RWPE2 (cell line): ENCODE measurements around the gene SH3GL2.

Experiments used
- ATAC-seq: fragments of 200-7000 bp; cut with Tn5 transposase; 3 replicates; pipeline ENCODE4 v1.9.1; 2021; ENCODE audit warnings: low read depth
- DNase-seq: peaks from one replicate; pipeline ENCODE4 v3.0.0-alpha.2; 2020; ENCODE audit warnings: low spot score
- H3K27ac ChIP-seq: fragments of 450-650 bp; 2 replicates; pipeline ENCODE4 v1.5.1; 2017; ENCODE audit warnings: mild to moderate bottlenecking; ENCODE audit not compliant: poor library complexity, severe bottlenecking
- H3K27me3 ChIP-seq: fragments of 250-450 bp; sonication (Bioruptor Pico); 2 replicates; pipeline ENCODE4 v1.5.1; 2021; ENCODE audit warnings: mild to moderate bottlenecking, moderate library complexity; ENCODE audit not compliant: insufficient read depth, poor library complexity, severe bottlenecking
- H3K36me3 ChIP-seq: fragments of 250-450 bp; sonication (Bioruptor Pico); 2 replicates; pipeline ENCODE4 v1.5.1; 2020; ENCODE audit warnings: low read depth, mild to moderate bottlenecking, moderate library complexity
- H3K4me1 ChIP-seq: fragments of 250-450 bp; sonication (Bioruptor Pico); 2 replicates; pipeline ENCODE4 v1.5.1; 2021; ENCODE audit warnings: mild to moderate bottlenecking, moderate library complexity; ENCODE audit not compliant: insufficient read depth, poor library complexity, severe bottlenecking
- H3K4me3 ChIP-seq: fragments of 250-450 bp; sonication (Bioruptor Pico); 2 replicates; pipeline ENCODE4 v1.5.1; 2021; ENCODE audit warnings: mild to moderate bottlenecking, moderate library complexity; ENCODE audit not compliant: severe bottlenecking
- H3K9me3 ChIP-seq: fragments of 250-450 bp; sonication (Bioruptor Pico); 2 replicates; pipeline ENCODE4 v1.5.1; 2021; ENCODE audit warnings: mild to moderate bottlenecking, moderate library complexity; ENCODE audit not compliant: severe bottlenecking
- TF ChIP-seq, protein P1 (sequence below): fragments of 450-650 bp; IDR thresholded peaks from one replicate; pipeline ENCODE4 v1.5.1; 2017; ENCODE audit warnings: mild to moderate bottlenecking, moderate library complexity; ENCODE audit not compliant: poor library complexity, severe bottlenecking

SH3GL2 gene

DNA sequence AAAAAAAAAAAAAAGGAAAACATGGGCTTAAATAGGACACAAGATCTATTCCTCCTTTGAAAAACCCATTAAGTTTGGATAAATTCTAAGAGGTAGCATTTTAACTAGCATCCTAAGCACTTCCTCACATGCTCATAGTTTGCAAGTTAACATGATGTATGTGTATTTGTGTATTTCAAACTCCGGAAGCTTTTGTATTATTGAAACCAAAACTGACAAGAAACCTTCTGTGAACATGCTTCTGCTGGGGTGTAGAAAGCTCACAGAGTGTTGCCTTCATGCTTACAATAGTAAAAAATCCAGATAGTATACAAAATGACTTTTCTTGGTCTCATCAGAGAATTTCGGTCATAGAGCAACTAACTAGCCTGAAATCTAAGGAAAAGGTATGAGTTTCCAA, 103.8 kb downstream of the SH3GL2 start:
- no peaks in the 10 kb centered on the region for H3K27me3 ChIP-seq
- H3K4me3 ChIP-seq: no peak overlapping the region

DNA sequence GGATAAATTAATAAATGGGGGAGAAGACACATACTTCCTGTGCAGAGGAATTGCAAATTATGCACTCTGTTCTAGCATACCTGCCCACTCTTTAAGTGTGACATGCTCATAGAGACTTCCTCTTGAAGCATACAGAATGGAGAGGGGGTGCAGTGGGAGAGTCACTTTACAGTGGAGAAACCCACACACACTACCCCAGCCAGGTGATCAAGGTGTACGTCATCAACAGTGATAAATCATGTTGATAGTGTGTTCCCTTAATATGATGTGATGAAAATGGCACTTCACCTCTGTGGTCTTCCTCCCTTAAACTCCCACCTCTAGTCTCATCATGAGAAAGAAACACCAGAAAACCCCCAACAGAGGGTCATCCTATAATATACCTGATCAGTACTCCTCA, 110.0 kb downstream of the SH3GL2 start:
- no peaks in the 10 kb centered on the region for H3K9me3 ChIP-seq
- DNase-seq (no peak), ATAC-seq (no peak)
- no peak overlapping the region for H3K27ac ChIP-seq
- TF ChIP-seq, protein P1, sequence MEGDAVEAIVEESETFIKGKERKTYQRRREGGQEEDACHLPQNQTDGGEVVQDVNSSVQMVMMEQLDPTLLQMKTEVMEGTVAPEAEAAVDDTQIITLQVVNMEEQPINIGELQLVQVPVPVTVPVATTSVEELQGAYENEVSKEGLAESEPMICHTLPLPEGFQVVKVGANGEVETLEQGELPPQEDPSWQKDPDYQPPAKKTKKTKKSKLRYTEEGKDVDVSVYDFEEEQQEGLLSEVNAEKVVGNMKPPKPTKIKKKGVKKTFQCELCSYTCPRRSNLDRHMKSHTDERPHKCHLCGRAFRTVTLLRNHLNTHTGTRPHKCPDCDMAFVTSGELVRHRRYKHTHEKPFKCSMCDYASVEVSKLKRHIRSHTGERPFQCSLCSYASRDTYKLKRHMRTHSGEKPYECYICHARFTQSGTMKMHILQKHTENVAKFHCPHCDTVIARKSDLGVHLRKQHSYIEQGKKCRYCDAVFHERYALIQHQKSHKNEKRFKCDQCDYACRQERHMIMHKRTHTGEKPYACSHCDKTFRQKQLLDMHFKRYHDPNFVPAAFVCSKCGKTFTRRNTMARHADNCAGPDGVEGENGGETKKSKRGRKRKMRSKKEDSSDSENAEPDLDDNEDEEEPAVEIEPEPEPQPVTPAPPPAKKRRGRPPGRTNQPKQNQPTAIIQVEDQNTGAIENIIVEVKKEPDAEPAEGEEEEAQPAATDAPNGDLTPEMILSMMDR: no peak
- no peak overlapping the region for H3K4me3 ChIP-seq
- no peaks in the 10 kb centered on the region for H3K4me1 ChIP-seq
- no peaks in the 10 kb centered on the region for H3K27me3 ChIP-seq
- no peaks in the 10 kb centered on the region for H3K36me3 ChIP-seq

More for the DNA sequence above, 103.8 kb downstream of the SH3GL2 start:
- Histone ChIP-seq H3K27ac (no peak overlapping the region), H3K4me1 (no peaks in the 10 kb centered on the region), H3K9me3 (no peaks in the 10 kb centered on the region), H3K36me3 (no peaks in the 10 kb centered on the region)
- TF ChIP-seq, protein P1: no peak
- no peak for ATAC-seq
- no peak for DNase-seq

DNA sequence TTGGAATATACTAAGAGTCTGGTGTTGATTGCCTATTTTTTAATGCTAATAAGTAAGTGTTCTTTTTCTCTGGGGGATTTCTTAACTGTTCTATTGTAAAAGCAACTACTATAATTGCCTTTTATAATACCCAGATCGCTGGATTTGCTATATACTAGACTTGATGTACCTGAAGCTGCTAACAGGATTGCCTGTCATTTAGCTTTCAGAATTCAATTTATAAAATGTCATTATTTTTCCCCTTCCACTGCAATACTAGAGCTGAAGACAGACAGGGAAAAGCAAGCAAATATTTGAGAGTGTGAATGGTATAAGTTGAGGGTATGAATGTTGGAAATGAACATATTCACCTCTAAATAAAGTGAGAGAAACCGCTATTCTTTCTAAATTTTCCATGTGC, 115.5 kb downstream of the SH3GL2 start:
- TF ChIP-seq, protein P1: no peak
- Histone ChIP-seq H3K27ac (no peak overlapping the region), H3K9me3 (no peaks in the 10 kb centered on the region), H3K27me3 (peaks cover 5% of the 10 kb centered on the region), H3K36me3 (no peaks in the 10 kb centered on the region), H3K4me1 (no peaks in the 10 kb centered on the region), H3K4me3 (no peak overlapping the region)
- no peak for DNase-seq
- no peak for ATAC-seq

DNA sequence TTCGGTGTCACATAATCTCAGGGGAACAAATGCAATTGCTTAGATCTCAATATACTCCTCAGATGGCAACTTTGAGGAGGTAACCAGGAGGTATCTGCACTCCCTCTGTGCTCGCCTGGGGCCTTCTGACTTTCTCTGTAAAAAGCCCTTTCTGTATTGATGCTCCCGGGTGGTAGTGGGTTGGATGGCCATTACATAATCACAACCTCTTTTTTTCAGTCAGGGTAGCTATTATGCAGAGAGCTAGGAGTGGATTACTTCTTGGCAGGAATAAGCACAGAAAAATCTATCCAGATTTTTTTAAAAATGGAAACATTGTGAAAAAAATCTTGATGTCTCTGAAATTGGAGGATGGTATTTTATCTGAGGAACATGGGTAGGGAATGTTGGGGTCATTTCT, 116.6 kb downstream of the SH3GL2 start:
- H3K9me3 ChIP-seq: no peaks in the 10 kb centered on the region
- H3K36me3 ChIP-seq: no peaks in the 10 kb centered on the region
- peaks cover 5% of the 10 kb centered on the region for H3K27me3 ChIP-seq
- TF ChIP-seq, protein P1: no peak
- DNase-seq (no peak), ATAC-seq (no peak)
- H3K4me3 ChIP-seq: no peak overlapping the region
- H3K4me1 ChIP-seq: no peaks in the 10 kb centered on the region
- H3K27ac ChIP-seq: no peak overlapping the region

DNA sequence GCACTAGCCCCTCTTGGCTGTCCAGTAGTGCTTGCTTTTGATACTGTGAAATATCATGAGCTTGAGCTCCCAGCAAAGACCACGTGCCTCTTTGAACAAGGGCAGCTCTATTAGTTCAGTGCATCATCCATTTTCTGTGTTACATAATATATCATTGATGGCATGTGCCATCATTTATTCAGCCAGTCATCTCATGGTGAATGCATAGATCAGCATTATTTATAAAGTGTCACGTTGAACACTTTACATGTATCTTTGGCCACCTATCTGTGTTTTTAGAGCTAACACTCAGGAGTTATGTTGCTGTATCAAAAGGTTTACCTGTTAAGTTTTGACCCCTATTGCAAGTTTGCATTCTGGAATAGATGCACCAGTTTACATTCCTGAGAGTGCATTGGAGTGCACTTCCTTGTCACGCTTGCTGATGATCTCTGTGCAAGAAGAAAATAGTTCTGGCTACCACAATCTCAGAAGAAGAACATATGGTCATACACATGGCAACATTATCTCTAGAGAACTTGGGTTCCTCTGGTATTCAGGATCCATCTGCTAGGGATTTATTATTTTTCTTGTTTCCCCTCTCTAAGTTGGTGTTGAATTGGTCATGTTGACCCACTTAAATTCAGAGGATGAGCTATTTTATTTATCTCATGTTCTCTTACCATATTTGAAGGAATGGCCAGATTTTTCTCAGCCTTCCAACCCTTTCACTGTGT, 120.9 kb downstream of the SH3GL2 start:
- no peak for DNase-seq

More for the DNA sequence above, 120.9 kb downstream of the SH3GL2 start:
- peaks cover 5% of the 10 kb centered on the region for H3K27me3 ChIP-seq
- no peaks in the 10 kb centered on the region for H3K36me3 ChIP-seq
- no peaks in the 10 kb centered on the region for H3K9me3 ChIP-seq
- no peak overlapping the region for H3K27ac ChIP-seq
- H3K4me1 ChIP-seq: no peaks in the 10 kb centered on the region
- TF ChIP-seq, protein P1: no peak
- H3K4me3 ChIP-seq: no peak overlapping the region
- no peak for ATAC-seq
